ENCODE data around the gene LRRC8D. TPM values are rescaled to one million over a fixed set of nuclear protein-coding genes. Genes with fewer than 3 reads are reported as not detected.

Gene LRRC8D
- total and polyA plus RNA-seq, 8 donors, result 14.3 to 23.6 (median 17.0) TPM

DNA sequence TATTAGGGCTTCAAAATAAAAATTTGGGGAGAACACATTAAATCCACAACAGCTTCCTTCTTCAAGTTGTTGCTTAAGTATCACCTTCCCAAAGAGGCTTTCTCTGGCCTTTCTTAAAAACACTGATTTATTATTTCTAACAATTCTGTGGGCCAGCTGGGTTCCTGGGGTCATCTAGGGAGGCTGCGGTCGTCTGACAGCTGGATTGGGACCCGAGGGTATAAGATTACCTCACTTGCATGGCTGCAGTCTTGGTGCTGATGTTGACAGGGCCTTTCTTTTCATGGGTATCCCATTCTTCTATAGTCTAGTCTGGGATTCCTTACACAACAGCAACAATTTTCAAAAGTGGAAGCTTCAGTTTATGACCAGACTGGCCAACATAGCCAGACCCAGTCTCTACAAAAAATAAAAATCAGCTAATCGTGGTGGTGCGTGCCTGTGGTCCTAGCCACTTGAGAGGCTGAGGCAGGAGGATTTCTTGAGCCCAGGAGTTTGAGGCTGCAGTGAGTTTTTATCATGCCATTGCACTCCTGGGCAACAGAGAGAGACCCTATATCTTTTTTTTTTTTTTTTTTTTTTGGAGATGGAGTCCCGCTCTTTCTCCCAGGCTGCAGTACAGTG, 128.0 kb downstream of the LRRC8D start:
- TF ChIP-seq, protein P1, sequence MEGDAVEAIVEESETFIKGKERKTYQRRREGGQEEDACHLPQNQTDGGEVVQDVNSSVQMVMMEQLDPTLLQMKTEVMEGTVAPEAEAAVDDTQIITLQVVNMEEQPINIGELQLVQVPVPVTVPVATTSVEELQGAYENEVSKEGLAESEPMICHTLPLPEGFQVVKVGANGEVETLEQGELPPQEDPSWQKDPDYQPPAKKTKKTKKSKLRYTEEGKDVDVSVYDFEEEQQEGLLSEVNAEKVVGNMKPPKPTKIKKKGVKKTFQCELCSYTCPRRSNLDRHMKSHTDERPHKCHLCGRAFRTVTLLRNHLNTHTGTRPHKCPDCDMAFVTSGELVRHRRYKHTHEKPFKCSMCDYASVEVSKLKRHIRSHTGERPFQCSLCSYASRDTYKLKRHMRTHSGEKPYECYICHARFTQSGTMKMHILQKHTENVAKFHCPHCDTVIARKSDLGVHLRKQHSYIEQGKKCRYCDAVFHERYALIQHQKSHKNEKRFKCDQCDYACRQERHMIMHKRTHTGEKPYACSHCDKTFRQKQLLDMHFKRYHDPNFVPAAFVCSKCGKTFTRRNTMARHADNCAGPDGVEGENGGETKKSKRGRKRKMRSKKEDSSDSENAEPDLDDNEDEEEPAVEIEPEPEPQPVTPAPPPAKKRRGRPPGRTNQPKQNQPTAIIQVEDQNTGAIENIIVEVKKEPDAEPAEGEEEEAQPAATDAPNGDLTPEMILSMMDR (IDR thresholded peaks at IDR 0.05), result no peak
- ATAC-seq, result no peak
- no peaks in the 10 kb centered on the region for H3K36me3 ChIP-seq
- peaks cover 0 to 2% of the 10 kb centered on the region in 2 donors for H3K4me1 ChIP-seq
- no peak overlapping the region for H3K4me3 ChIP-seq
- DNase-seq, result no peak
- no peaks in the 10 kb centered on the region for H3K27me3 ChIP-seq
- H3K9me3 ChIP-seq, result no peaks in the 10 kb centered on the region
- intact Hi-C loops (cut with DNase I), result no loop called here
- no peak overlapping the region for H3K27ac ChIP-seq

DNA sequence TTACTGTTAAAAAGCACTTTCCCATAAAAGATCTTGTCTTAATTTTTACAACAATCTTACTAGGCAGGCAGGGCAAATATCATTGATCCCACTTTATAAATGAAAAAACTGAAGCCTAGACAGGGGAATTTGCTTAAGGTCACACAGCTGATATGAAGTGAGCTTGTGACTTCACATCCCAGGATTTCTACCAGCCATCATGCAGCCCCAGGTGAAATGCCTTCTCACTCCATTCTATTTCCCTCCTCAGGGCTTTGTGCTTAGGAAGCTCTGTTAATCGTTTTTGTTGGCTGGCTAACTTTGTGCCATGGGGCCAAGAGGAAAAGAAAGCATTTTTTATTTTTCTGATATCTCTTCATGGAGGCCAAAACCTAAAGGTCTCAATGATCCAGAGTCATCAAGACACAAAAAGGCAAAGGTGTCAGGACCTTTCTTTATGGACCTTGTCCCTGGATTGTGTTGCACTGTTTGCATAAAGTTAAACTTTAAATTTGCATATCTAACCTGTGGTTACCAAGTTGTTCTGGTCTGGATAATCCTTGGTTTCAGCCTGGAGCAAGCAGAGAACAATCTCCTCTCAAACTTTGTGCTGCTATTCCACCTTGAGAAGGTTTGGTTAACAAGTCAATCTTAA, 129.3 kb downstream of the LRRC8D start:
- DNase-seq (no peak), ATAC-seq (no peak)
- TF ChIP-seq, protein P1 (IDR thresholded peaks at IDR 0.05), result no peak
- H3K27me3 ChIP-seq, result no peaks in the 10 kb centered on the region
- no peaks in the 10 kb centered on the region for H3K36me3 ChIP-seq
- no peak overlapping the region for H3K27ac ChIP-seq
- no peak overlapping the region for H3K4me3 ChIP-seq
- H3K4me1 ChIP-seq, result no peaks in the 10 kb centered on the region
- intact Hi-C loops (cut with DNase I), result no loop called here
- H3K9me3 ChIP-seq, result no peaks in the 10 kb centered on the region

DNA sequence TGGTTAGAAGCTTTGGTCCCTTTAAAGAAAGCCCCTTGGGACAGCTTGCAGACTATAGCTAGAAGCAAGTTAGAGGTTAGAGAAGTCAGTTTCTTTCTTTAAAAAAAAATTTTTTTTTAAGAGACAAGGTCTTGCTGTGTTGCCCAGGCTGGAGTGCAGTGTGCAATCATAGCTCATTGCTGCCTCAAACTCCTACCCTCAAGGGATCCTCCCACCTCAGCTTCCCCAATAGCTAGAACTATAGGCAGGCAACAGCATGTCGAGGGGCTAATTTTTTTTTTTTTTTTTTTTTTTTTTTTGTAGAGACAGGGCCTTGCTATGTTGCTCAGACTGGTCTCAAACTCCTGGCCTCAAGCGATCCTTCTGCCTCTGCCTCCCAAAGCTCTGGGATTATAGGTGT, 129.9 kb downstream of the LRRC8D start:
- ATAC-seq (no peak), DNase-seq (no peak)
- no peaks in the 10 kb centered on the region for H3K4me1 ChIP-seq
- TF ChIP-seq, protein P1 (IDR thresholded peaks at IDR 0.05), result no peak
- no peaks in the 10 kb centered on the region for H3K36me3 ChIP-seq
- H3K9me3 ChIP-seq, result no peaks in the 10 kb centered on the region
- intact Hi-C loops (cut with DNase I), result no loop called here
- no peaks in the 10 kb centered on the region for H3K27me3 ChIP-seq
- H3K4me3 ChIP-seq, result no peak overlapping the region
- no peak overlapping the region for H3K27ac ChIP-seq

DNA sequence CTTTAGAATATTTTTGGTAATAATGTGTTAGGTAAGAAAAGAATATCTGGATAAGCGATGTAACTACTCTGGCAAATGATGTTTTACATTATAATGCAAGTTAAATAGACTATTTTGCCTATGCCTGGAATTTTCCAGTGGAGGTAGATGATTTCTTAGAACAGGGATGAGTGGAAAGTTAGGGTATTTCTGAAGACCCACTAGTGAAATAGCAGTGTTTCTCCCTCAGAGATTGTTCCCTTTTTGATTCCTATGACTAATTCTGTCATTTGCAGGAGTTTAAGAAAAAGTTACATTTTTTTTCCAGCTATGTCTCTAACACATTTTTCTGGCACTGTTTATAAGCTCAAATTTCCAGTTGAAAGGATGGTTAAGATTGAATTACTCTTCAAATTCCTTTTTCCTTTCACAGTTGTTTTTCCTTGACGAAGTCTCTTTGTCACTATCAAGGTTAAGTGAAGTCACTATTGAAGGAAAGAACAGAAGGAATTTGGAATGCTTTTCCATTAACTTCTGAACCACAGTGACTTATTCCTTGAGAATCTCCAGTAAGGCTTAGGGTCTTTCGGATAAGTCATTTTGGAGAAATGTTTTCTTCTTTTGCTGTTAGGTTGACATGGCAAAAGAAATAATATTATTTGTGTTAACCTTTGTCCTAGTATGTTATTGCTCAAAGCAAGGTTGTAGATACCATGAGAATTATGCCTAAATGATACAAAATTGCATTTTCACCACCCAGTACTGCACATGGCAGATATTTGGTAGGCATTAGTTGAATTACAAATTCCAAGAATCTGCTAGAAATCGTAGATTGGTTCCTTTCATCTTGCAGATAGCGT, 131.2 kb downstream of the LRRC8D start:
- Histone ChIP-seq H3K36me3 (no peaks in the 10 kb centered on the region), H3K4me3 (no peak overlapping the region), H3K9me3 (no peaks in the 10 kb centered on the region), H3K4me1 (no peaks in the 10 kb centered on the region), H3K27me3 (no peaks in the 10 kb centered on the region), H3K27ac (no peak overlapping the region)
- intact Hi-C loops (cut with DNase I), result no loop called here
- DNase-seq (no peak), ATAC-seq (no peak)
- TF ChIP-seq, protein P1 (IDR thresholded peaks at IDR 0.05), result no peak

DNA sequence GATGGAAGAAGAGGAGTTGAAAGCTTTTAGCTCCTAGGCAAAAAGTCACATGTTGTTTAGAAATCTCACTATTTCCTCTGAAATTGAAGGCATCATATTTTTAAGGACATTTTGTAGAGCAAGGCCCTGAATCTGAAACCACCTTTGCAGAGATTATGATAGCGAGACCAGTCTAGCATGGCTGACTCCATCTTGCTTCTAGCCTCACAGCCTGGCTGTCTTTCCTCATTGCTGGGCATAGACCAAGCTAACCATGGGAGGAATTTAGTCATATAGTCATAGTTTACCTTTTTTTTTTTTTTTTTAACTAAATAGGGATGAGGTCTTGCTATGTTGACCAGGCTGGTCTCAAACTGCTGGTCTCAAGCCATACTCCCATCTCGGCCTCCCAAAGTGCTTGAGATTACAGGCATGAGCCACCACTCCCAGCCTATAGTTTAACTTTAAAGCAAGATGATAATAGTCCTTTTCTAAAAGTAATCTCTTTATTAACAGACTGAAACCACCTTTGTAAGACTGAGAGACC, 131.8 kb downstream of the LRRC8D start:
- Histone ChIP-seq H3K4me3 (no peak overlapping the region), H3K9me3 (no peaks in the 10 kb centered on the region), H3K27ac (no peak overlapping the region), H3K36me3 (no peaks in the 10 kb centered on the region), H3K4me1 (no peaks in the 10 kb centered on the region), H3K27me3 (no peaks in the 10 kb centered on the region)
- TF ChIP-seq, protein P1 (IDR thresholded peaks at IDR 0.05), result no peak
- ATAC-seq (no peak), DNase-seq (no peak)
- intact Hi-C loops (cut with DNase I), result no loop called here
